Spinal cord (tissue), 10 donors: ENCODE results near the gene CHAT. TPM values are rescaled to one million over a fixed set of nuclear protein-coding genes. Genes with fewer than 3 reads are reported as not detected.

Experiments used
- DNase-seq, 6 donors: peaks; one replicate each; pipeline versions ENCODE4 v3.0.0 to v3.0.0-alpha.2; 2013 to 2015; ENCODE audit warnings: low spot score in 6 of 6, low read depth in 4 of 6
- H3K27ac ChIP-seq: one replicate; pipeline ENCODE4 v1.5.1; 2013; ENCODE audit warnings: low read depth, low read length, control low read depth
- H3K27me3 ChIP-seq: one replicate; pipeline ENCODE4 v1.6.1; 2013; ENCODE audit warnings: low read length; ENCODE audit not compliant: control insufficient read depth, insufficient read depth
- H3K36me3 ChIP-seq: one replicate; pipeline ENCODE4 v1.6.1; 2013; ENCODE audit warnings: low read length; ENCODE audit not compliant: control insufficient read depth, insufficient read depth
- H3K4me1 ChIP-seq: one replicate; pipeline ENCODE4 v1.6.1; 2013; ENCODE audit warnings: low read length; ENCODE audit not compliant: control insufficient read depth, insufficient read depth
- H3K4me3 ChIP-seq: one replicate; pipeline ENCODE4 v1.5.1; 2013; ENCODE audit warnings: low read depth, low read length, control low read depth
- H3K9me3 ChIP-seq: one replicate; pipeline ENCODE4 v1.6.1; 2013; ENCODE audit warnings: low read length; ENCODE audit not compliant: control insufficient read depth, insufficient read depth
- WGBS: methylation state at CpG from one replicate; pipeline ENCODE4 v1.1.5; 2013; ENCODE audit warnings: missing lambda C conversion rate; ENCODE audit not compliant: insufficient coverage; 5-methylcytosine and 5-hydroxymethylcytosine counted together
- polyA plus RNA-seq, 2 donors: library from polyadenylated mRNA; unstranded; fragments of 120-200 nt; gene quantifications; one replicate each; pipeline ENCODE4 v1.2.1, GENCODE V29; 2013; ENCODE audit not compliant: insufficient read length in 2 of 2
- total RNA-seq, 2 donors: library from RNA; depleted of rRNA in 1 of 2; stranded (reverse); fragments of 120-200 nt in 1 of 2; fragments of >200 nt in 1 of 2; gene quantifications; one replicate each; pipeline versions ENCODE4 v1.2.3 to v1.2.4, GENCODE V29; 2013 to 2014
- donor health status: healthy.

Gene CHAT
- total and polyA plus RNA-seq, 4 donors = 0.61 to 2.9 (median 1.7) TPM

DNA sequence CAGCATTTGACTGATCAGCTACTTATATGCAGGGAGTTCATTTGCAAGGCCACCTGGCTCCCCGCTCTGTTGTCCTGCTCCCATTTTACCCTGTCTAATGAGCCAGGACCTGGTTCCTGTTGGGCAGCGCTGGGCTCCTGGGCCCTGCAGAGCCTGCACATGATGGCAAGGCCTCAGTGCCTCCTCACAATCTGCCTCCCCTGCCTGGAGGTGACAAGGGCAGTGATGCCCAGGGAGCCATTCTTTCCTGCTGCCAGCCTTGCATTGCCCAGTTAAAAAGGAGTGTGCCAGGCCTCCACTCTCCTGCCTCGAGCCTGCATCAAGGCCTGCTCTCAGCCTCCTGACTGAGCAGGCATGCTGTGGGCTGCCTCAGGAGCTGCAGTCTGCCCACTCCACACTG, 28.5 kb downstream of the CHAT start:
- Histone ChIP-seq H3K4me1 (no peaks in the 10 kb centered on the region), H3K27me3 (no peaks in the 10 kb centered on the region), H3K36me3 (no peaks in the 10 kb centered on the region), H3K27ac (no peak overlapping the region), H3K4me3 (no peak overlapping the region), H3K9me3 (no peaks in the 10 kb centered on the region)
- no peak for DNase-seq
- WGBS = 72% methylated on average over 3 of the region's 3 CpGs

DNA sequence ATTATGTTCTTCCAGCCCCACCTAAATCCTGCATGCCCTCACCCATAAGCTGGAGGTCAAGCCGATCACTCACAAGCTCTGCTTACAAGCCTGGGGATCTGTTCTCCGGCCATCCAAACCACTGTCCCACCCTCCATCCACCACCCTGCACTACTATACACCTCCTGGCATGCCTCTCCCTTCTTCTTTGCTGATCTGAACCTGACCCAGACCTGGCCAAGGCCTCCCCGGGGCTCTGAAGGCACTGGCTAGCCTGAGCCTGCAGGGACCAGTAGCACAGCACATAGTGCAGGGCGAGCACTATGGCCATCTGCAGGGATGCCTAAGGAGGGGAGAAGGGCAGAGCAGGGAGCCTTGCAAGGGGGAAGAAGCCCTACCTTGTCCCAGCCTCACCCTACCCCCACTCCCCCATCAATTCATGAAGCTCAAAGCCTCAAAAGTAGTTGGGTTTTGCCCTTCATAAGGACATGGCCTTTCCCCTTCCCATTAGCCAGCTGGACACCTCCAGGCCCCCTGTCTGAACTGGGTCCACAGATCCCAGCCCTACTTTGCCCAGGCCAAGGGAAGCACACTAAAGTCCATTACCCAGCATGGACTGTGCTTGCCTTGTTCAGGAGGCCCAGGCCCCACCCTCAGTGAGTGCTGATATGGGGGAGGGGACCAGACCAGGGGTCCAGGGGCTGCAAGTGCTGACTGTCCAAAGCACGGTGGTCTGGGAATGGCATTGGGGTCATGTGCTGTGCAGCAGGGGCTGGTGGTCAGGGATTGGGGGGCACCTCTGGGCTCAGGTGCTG, 29.6 kb downstream of the CHAT start:
- DNase-seq = no peak
- Histone ChIP-seq H3K36me3 (no peaks in the 10 kb centered on the region), H3K4me3 (no peak overlapping the region), H3K27me3 (no peaks in the 10 kb centered on the region), H3K9me3 (no peaks in the 10 kb centered on the region), H3K27ac (no peak overlapping the region), H3K4me1 (no peaks in the 10 kb centered on the region)
- 86% methylated on average over 4 of the region's 5 CpGs for WGBS

DNA sequence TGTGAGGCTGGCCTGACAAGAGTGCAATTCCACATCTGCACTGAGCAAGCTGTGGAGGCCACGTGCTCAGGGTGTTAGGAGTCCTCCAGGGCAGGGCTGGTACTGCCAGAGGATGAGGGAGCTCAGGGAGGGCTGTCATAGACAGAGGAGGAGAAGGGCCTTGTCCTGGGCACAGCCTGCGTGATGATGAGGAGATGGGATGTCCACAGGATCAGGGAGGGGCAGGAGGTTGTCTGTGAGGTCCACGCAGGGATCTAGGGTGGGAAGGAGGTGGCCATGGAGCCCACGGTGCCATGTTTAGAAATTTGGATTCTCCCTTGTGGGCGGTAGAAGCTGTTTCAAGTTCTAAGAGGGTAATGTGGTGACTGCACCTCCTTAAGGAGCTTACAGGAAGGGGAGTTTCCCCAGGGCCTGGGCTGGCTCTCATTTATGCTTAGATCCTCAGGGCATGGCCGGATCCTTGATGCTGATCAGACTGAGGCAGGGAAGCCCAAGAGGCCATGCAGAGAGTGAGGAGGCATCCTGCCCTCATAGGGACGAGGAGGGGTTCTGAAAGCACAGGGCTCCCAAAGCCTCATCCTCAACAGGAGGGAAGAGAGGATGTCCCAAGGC, 30.3 kb downstream of the CHAT start:
- Histone ChIP-seq H3K27me3 (no peaks in the 10 kb centered on the region), H3K36me3 (no peaks in the 10 kb centered on the region), H3K9me3 (no peaks in the 10 kb centered on the region), H3K4me1 (peaks cover under 1% of the 10 kb centered on the region), H3K4me3 (no peak overlapping the region), H3K27ac (no peak overlapping the region)
- DNase-seq = no peak
- 80% methylated on average over 6 of the region's 7 CpGs for WGBS

DNA sequence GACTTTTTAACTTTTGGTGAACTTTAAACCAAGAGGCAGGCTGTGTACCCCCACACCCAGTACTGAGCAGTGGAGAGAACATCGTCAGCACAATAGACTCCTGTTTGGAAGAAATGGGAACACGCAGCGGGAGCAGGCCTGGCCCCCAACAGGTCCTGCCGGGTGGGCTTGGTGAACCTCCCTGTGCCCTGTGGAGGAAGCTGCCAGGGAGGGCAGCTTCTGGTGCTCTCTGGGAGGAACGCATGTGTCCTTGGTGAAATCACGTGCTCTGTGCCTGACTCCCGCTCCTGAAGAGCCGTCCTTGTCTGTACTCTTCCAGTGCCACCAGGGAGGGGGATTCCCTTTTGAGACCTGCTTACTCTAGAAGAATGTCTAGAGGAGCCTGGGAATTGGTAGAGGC, 31.6 kb downstream of the CHAT start:
- H3K36me3 ChIP-seq = no peaks in the 10 kb centered on the region
- no peak for DNase-seq

DNA sequence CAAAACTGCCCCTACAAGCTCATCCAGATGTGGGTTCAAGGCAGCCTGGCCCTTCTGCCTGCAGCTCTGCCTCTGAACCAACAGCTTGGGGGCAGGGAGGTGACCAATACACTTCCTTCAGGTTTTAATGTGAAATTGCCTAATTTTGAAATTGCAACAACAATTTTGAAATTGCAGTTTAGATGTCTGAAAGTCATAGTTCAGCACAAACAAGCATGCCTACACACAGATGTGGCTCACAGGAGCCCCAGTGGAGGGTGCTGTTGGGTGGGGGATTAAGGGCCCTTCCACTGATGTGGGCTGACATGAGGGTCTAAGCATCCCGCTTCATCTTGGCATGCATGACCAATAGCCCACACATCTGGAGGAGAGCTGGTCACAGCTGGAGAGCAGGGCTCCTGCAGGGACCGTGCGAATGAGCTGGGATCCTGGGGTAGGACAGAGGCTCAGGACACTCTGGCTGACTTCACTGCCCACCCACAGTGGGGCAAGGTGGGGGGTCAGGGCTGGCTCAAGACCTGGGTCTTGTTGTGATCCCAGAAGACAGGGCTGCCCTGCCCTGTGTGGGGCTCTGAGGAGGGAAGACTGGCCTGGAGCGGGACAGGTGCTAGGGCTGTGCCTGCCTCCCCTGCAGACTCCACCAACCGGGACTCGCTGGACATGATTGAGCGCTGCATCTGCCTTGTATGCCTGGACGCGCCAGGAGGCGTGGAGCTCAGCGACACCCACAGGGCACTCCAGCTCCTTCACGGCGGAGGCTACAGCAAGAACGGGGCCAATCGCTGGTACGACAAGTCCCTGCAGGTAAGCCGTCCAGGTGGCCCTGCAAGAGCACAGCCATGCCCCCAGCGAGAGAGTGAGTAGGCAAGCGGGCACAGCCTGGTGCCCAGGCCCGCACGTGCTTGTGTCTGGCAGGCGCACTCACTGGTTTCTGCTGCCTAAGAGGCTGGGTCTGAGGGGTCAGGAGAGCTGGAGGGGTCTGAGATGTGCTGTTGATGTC, 32.3 kb downstream of the CHAT start:
- peaks cover 10% of the 10 kb centered on the region for H3K4me1 ChIP-seq
- WGBS = 86% methylated on average over 22 of the region's 22 CpGs
- DNase-seq = no peak
- peaks cover 4% of the 10 kb centered on the region for H3K27me3 ChIP-seq
- no peak overlapping the region for H3K27ac ChIP-seq
- H3K36me3 ChIP-seq = no peaks in the 10 kb centered on the region
- H3K9me3 ChIP-seq = no peaks in the 10 kb centered on the region
- no peak overlapping the region for H3K4me3 ChIP-seq

More for the DNA sequence above, 31.6 kb downstream of the CHAT start:
- no peak overlapping the region for H3K27ac ChIP-seq
- 99% methylated on average over 8 of the region's 8 CpGs for WGBS
- peaks cover 4% of the 10 kb centered on the region for H3K27me3 ChIP-seq
- H3K4me3 ChIP-seq = no peak overlapping the region
- no peaks in the 10 kb centered on the region for H3K9me3 ChIP-seq
- H3K4me1 ChIP-seq = peaks cover 10% of the 10 kb centered on the region

DNA sequence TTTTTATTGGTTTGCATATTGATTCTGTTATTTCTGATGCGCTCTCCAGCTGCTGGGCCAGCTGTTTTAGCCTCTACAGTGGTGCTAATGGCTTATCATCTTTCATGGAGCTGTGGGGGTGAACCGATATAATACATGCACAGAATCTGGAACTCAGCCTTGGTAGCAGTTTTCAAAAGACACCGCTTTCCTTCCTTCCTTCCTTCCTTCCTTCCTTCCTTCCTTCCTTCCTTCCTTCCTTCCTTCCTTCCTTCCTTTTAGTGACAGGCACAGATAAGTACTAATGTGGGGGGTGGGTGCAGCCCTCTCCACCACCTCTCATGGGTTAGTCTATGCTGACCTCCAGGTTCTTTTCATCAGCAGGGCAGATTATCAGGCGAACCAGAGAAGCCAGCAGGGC, 33.7 kb downstream of the CHAT start:
- H3K4me3 ChIP-seq = no peak overlapping the region
- H3K27me3 ChIP-seq = peaks cover 4% of the 10 kb centered on the region
- no peaks in the 10 kb centered on the region for H3K36me3 ChIP-seq
- 100% methylated on average over 1 of the region's 4 CpGs for WGBS
- peaks cover 10% of the 10 kb centered on the region for H3K4me1 ChIP-seq
- H3K9me3 ChIP-seq = no peaks in the 10 kb centered on the region
- no peak overlapping the region for H3K27ac ChIP-seq
- DNase-seq = peak in 1 of 6 donors; percentile 63

DNA sequence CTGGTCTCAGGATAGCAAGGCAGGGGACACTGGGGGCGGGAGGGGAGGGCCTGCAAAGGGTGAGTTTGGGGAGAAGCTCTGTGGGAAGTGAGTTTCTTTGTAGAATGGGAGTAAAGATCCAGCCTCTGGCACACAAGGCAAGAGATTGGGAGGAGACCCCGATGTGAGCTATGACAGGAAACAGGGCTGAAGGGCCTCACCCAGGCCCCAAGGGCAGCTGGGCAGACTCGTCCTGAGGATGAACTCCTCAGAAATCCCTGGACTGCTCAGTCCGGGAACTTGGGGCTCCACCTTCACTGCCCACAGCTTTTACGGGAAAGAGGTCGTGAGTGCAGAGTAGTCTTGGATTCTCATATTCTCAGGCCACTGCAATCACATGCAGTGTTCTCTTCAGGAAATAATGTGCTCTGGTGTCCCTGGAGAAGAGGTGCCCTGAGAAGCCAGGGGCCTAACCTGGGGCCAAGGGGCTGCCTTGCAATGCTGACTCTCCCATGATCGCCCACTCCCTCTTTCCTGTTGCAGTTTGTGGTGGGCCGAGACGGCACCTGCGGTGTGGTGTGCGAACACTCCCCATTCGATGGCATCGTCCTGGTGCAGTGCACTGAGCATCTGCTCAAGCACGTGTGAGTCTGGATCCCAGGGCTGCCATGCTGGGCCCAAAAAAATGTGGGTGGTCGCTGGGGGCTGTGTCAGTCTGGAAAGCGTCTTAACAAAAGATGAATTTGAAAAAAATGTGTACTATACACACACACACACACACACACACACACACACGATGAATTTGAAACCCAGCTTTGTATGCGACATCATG, 34.4 kb downstream of the CHAT start:
- no peak for DNase-seq
- Histone ChIP-seq H3K27ac (no peak overlapping the region), H3K4me1 (peaks cover 10% of the 10 kb centered on the region), H3K9me3 (no peaks in the 10 kb centered on the region), H3K27me3 (peaks cover 4% of the 10 kb centered on the region), H3K36me3 (no peaks in the 10 kb centered on the region), H3K4me3 (no peak overlapping the region)
- 74% methylated on average over 13 of the region's 18 CpGs for WGBS

DNA sequence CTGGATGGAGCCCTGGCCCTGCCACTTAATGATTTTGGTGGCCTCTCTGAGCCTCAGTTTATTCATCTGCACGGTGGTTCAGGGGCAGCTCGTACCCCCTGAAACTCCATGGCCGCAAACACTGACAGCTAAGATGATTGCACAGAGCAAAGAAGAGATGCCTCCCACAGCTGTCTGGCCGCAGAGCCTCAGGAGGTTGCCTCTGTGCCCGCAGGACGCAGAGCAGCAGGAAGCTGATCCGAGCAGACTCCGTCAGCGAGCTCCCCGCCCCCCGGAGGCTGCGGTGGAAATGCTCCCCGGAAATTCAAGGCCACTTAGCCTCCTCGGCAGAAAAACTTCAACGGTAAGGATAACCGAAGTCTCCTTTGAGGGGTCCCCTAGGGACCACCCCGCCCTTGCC, 35.5 kb downstream of the CHAT start:
- Histone ChIP-seq H3K4me1 (peaks cover 10% of the 10 kb centered on the region), H3K27ac (no peak overlapping the region), H3K36me3 (no peaks in the 10 kb centered on the region), H3K27me3 (peaks cover 4% of the 10 kb centered on the region), H3K4me3 (no peak overlapping the region), H3K9me3 (no peaks in the 10 kb centered on the region)
- no peak for DNase-seq
- WGBS = 14% methylated on average over 17 of the region's 17 CpGs
